GM12875 (cell line): Measurements from ENCODE around the gene SMC1B.

ENCODE experiments used
- H3K4me3 ChIP-seq: one replicate; pipeline ENCODE4 v1.5.1; 2011; ENCODE audit warnings: low read depth, low read length, control low read depth
- TF ChIP-seq, protein P1 (sequence below): IDR thresholded peaks from 2 replicates; pipeline ENCODE4 v1.5.1; 2011; ENCODE audit warnings: low read depth, mild to moderate bottlenecking, control low read depth, inconsistent platforms, low read length, moderate library complexity, borderline replicate concordance; ENCODE audit not compliant: insufficient read depth

Gene SMC1B

DNA sequence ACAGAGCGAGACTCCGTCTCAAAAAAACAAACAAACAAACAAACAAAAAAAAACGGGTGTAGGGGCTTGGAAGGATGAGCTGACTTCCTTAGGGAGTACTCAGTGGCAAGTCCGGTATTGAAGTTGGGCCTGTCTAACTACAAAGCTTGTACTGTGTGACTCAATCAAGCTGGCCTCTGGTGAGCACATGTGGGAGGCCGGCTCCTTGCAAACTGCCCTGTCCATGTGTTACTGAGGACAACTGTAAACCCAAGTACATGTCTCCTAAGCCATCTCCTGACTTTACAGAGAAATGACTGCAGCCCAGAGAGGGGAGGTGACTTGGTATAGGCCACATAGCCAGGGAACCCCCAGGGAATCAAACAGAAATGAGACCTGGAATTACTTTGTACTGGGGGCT, 11.7 kb upstream of the SMC1B start:
- no peak overlapping the region for H3K4me3 ChIP-seq
- TF ChIP-seq, protein P1, sequence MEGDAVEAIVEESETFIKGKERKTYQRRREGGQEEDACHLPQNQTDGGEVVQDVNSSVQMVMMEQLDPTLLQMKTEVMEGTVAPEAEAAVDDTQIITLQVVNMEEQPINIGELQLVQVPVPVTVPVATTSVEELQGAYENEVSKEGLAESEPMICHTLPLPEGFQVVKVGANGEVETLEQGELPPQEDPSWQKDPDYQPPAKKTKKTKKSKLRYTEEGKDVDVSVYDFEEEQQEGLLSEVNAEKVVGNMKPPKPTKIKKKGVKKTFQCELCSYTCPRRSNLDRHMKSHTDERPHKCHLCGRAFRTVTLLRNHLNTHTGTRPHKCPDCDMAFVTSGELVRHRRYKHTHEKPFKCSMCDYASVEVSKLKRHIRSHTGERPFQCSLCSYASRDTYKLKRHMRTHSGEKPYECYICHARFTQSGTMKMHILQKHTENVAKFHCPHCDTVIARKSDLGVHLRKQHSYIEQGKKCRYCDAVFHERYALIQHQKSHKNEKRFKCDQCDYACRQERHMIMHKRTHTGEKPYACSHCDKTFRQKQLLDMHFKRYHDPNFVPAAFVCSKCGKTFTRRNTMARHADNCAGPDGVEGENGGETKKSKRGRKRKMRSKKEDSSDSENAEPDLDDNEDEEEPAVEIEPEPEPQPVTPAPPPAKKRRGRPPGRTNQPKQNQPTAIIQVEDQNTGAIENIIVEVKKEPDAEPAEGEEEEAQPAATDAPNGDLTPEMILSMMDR = no peak

DNA sequence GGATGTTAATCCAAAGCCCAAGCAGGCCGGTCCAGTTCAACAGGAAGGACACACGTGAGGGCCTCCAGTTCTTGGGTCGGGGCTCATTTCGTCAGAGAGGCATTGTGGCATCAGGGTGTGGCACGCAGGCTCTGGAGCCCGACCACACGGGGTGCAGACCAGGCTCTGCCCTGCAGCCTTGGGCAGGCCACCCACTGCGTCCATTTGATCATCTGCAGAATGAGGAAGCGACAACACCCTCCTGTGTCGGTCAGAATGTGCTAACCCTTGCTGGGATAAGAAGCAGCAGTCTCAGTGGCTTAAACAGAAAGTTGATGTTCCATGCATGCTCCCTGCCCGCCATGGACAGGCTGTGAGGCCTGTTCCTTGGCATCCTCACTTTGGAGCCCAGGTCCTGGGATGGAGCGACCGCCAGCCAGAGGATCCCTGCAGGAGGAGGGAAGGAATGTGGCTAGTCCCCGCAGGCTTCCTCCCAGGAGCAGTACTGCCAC, 10.9 kb upstream of the SMC1B start:
- no peak overlapping the region for H3K4me3 ChIP-seq
- TF ChIP-seq, protein P1 = no peak

DNA sequence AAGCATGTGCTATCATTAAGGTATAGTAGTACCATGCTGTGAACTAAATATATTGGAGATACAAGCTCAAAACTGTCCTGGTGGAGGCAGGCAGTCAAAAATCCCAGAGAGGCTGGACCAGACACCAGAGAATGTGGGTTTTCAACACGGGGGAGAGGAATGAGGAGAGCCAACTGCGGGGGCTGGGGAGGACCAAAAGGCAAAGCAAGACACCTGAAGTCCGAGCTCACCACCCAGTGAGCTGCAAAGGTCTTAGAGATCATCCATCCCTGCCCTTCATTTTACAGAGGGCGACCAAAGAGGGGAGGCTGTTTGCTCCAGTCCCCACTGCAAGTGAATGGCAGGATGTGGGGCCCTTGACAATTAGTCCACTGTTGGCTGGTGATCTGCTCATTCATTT, 10.1 kb upstream of the SMC1B start:
- TF ChIP-seq, protein P1 = no peak
- no peak overlapping the region for H3K4me3 ChIP-seq

DNA sequence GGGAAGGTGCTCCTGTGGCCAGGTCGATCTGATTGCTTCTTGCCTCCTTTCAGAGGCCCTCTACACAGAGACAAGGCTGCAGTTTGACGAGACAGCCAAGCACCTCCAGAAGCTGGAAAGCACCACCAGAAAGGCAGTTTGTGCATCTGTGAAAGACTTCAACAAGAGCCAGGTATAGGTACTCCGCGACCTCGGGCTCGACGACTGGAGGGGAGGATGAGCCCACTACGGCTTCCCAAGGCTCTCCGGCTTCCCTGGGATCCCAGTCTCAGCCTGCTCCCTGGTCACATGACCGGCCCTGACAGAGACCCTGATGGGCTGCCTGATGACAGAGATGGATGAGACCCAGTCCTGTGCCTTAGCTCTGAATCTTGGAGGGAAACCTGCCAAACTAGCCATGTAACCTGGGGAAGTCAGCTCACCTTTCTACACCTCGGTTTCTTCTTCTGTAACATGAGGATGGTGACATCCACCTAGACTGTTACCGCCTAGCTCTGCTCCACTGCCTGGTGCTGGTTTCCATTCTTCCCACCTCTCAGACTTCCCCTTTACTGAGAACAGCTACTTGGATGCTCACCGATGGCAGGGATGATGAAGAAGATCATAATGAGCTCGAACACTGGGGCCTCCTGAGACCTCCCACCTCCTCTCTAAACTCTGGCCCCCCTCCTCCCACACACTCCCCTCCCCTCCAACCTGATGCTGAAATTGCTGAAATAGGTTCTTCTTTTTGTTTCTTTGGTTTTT, 9.0 kb upstream of the SMC1B start:
- no peak overlapping the region for H3K4me3 ChIP-seq
- TF ChIP-seq, protein P1 = no peak

DNA sequence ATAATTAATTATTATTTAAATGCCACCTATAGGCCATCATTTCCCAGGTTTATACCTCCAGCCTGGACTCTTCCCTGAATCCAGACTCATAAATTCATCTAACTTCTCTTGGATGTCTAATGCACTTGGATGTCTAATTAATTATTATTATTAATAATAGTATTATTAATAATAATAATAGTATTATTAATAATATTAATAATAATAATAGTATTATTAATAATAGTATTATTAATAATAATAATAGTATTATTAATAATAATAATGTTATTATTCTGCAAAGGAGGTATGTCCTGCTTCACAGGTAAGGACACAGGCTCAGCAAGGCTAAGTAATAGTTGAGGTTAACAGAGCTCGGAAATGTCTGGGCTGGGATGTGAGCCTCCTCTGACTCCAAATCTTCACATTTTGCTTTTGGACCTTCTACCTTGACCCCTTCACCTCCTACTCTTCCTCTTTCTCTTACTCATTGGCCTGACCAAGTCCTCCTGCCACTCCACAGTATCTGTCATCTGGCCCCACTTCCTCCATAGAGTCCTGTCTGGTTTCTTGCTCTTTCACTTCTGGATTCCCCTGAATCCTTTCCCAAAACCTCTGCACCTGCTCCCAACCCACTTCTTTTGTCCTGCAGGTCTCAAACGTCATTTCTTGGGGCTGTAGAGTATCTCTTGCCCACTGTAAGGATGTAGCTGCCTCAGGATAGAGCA, 8.1 kb upstream of the SMC1B start:
- TF ChIP-seq, protein P1 = no peak
- H3K4me3 ChIP-seq = no peak overlapping the region

DNA sequence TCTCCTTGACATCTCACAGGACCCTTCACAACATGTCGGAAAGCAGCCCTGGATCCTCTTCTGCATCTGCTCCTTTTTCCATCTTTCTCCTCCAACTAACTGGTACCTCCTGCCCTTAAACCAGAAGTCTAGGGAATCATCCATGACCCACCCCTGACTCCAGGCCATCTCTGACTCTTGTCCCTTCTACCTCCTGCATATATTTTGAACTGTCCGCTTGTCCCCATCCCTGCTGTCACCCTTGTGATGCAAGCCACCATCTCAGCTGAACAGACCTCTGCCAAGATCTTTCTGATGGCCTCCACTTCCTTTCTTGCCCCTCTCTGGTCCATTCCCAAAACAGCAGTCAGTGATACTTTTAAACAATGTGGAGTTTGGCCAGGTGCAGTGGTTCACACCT, 7.1 kb upstream of the SMC1B start:
- TF ChIP-seq, protein P1 = no peak
- H3K4me3 ChIP-seq = no peak overlapping the region

DNA sequence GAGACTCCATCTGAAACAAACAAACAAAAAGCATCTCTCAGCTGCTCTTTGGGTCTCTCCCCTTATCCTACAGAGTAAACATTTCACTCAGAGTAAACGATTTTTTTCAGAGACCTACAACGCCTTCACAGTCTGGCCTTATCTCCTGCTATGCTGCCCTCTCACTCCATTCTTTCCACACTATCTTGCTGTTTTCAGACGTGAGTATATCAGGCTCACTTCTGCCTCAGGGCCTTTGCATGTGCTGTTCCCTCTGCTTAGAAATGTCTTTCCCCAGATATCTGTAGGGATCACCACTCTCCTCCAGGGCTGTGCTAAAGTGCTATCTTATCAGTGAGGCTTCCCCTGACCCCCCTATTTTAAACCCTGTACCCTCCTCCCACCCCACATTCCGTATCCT, 6.6 kb upstream of the SMC1B start:
- no peak overlapping the region for H3K4me3 ChIP-seq
- TF ChIP-seq, protein P1 = no peak
